HepG2 (cell line): ENCODE measurements around the gene PPP1R13L. TPM values are rescaled to one million over a fixed set of nuclear protein-coding genes. Genes with fewer than 3 reads are reported as not detected.

Experiments used
- ATAC-seq: fragments of 200-7000 bp; cut with Tn5 transposase; 3 replicates; pipeline ENCODE4 v1.9.1; 2020; ENCODE audit warnings: mild to moderate bottlenecking, moderate library complexity
- BruUV-seq: library from RNA; stranded (reverse); fragments of 400-500 nt; replicated peaks from 2 replicates; lab custom pipeline; 2021; lab: Mats Ljungman, UMichigan
- CTCF ChIA-PET: fragments of 300-600 bp; formaldehyde crosslinking; extraction: SDS; loops from one replicate; lab custom pipeline; 2021; ENCODE audit warnings: low total read pairs, inconsistent platforms, low intra/inter-chr PET ratio; lab: Yijun Ruan, JAX
- POLR2A ChIA-PET: fragments of 350-600 bp; sonication (Branson Sonifier 250); formaldehyde crosslinking; loops from one replicate; lab custom pipeline; 2020; ENCODE audit warnings: antibody characterized with exemption, inconsistent platforms; lab: Yijun Ruan, JAX
- DNase-seq: peaks from one replicate; pipeline ENCODE4 v3.0.0-alpha.2; 2015; ENCODE audit warnings: low spot score
- FAIRE-seq: peaks from 3 replicates; lab custom pipeline; 2011; peaks lifted over from hg19 to GRCh38; lab: Jason Lieb, UNC
- H2AFZ ChIP-seq: one replicate; pipeline ENCODE4 v1.6.1; 2011; ENCODE audit warnings: low read length, inconsistent platforms
- H3K27ac ChIP-seq: fragments of 300-600 bp; 3 replicates; pipeline ENCODE4 v1.8.0; 2011; ENCODE audit warnings: mixed run types, mild to moderate bottlenecking, mixed read lengths, low read length, inconsistent platforms; ENCODE audit not compliant: insufficient read depth; ENCODE audit errors: extremely low read length
- H3K27me3 ChIP-seq, 2 experiments: fragments of 200-600 bp in 1 of 2; 2 replicates in 1 of 2; 3 replicates in 1 of 2; pipeline versions ENCODE4 v1.6.0 to v1.8.0; 2011; ENCODE audit warnings: low read length in 2 of 2, mild to moderate bottlenecking in 2 of 2, moderate library complexity in 2 of 2, inconsistent platforms in 1 of 2; ENCODE audit not compliant: insufficient read depth in 2 of 2, control insufficient read depth in 1 of 2
- H3K36me3 ChIP-seq, 2 experiments: fragments of 200-600 bp in 1 of 2; replicated peaks in 1 of 2; 2 replicates in 1 of 2; 3 replicates in 1 of 2; pipeline versions ENCODE4 v1.5.1 to v1.8.0; 2011; ENCODE audit warnings: low read length in 2 of 2, inconsistent platforms in 1 of 2; ENCODE audit not compliant: insufficient read depth in 2 of 2, control insufficient read depth in 1 of 2
- H3K4me1 ChIP-seq: 2 replicates; pipeline ENCODE4 v1.5.1; 2012; ENCODE audit warnings: low read length, inconsistent platforms; ENCODE audit not compliant: insufficient read depth
- H3K4me2 ChIP-seq: 2 replicates; pipeline ENCODE4 v1.6.0; 2011; ENCODE audit warnings: low read depth, low read length, inconsistent platforms
- H3K4me3 ChIP-seq, 3 experiments: fragments of 200-600 bp in 1 of 3; sonication (generic), shearing (Covaris generic) in 1 of 3; replicated peaks in 1 of 3; 2 replicates each; pipeline ENCODE4 v1.5.1; 2011 to 2016; ENCODE audit warnings: low read length in 3 of 3, inconsistent platforms in 2 of 3, low read depth in 2 of 3, mild to moderate bottlenecking in 2 of 3, control low read depth in 1 of 3, mixed read lengths in 1 of 3; ENCODE audit not compliant: insufficient read depth in 1 of 3
- H3K79me2 ChIP-seq: one replicate; pipeline ENCODE4 v1.6.1; 2011; ENCODE audit warnings: low read length, inconsistent platforms; ENCODE audit not compliant: insufficient read depth
- H3K9ac ChIP-seq: 2 replicates; pipeline ENCODE4 v1.6.0; 2011; ENCODE audit warnings: mild to moderate bottlenecking, low read depth, low read length, inconsistent platforms; ENCODE audit not compliant: insufficient read depth
- H3K9me3 ChIP-seq: 2 replicates; pipeline ENCODE4 v1.5.1; 2012; ENCODE audit warnings: mild to moderate bottlenecking, low read length
- H4K20me1 ChIP-seq: 2 replicates; pipeline ENCODE4 v1.6.0; 2011; ENCODE audit warnings: inconsistent platforms, mild to moderate bottlenecking, low read length, moderate library complexity; ENCODE audit not compliant: insufficient read depth
- ARHGAP35 ChIP-seq: sonication (generic); formaldehyde crosslinking; IDR thresholded peaks from 2 replicates; pipeline ENCODE4 v1.9.0; 2022; ENCODE audit warnings: mild to moderate bottlenecking, inconsistent platforms, moderate library complexity, missing genetic modification reagents, borderline replicate concordance
- CHCHD3 ChIP-seq: sonication (generic); formaldehyde crosslinking; IDR thresholded peaks from 2 replicates; pipeline ENCODE4 v1.8.0; 2022; ENCODE audit warnings: mild to moderate bottlenecking, missing genetic modification reagents, moderate library complexity
- CHD4 ChIP-seq: fragments of 200-600 bp; sonication (generic); IDR thresholded peaks from 2 replicates; pipeline ENCODE4 v1.7.0; 2017; ENCODE audit warnings: mild to moderate bottlenecking, low read length, borderline replicate concordance
- GTF3A ChIP-seq: sonication (generic); formaldehyde crosslinking; conservative IDR thresholded peaks from 2 replicates; pipeline ENCODE4 v1.4.0; 2020; ENCODE audit warnings: mild to moderate bottlenecking, missing genetic modification reagents
- KAT8 ChIP-seq: IDR thresholded peaks from 2 replicates; pipeline ENCODE4 v1.6.1; 2016; ENCODE audit warnings: missing genetic modification reagents, missing compliant biosample characterization
- PCBP1 ChIP-seq: fragments of 200-400 bp; formaldehyde crosslinking; IDR thresholded peaks from 2 replicates; pipeline ENCODE4 v1.6.1; 2017; ENCODE audit warnings: mild to moderate bottlenecking, low read depth, low read length, borderline replicate concordance
- POLR2A ChIP-seq, 2 experiments: IDR thresholded peaks; 2 replicates each; pipeline ENCODE4 v1.6.1; 2011; ENCODE audit warnings: low read depth in 2 of 2, low read length in 2 of 2, mild to moderate bottlenecking in 1 of 2, moderate library complexity in 1 of 2; ENCODE audit not compliant: insufficient read depth in 1 of 2
- POLR2G ChIP-seq: fragments of 200-400 bp; formaldehyde crosslinking; IDR thresholded peaks from 2 replicates; pipeline ENCODE4 v1.6.1; 2018; ENCODE audit warnings: mild to moderate bottlenecking, low read depth, low read length, moderate library complexity
- PTBP1 ChIP-seq: fragments of 200-400 bp; formaldehyde crosslinking; IDR thresholded peaks from 2 replicates; pipeline ENCODE4 v1.6.1; 2018; ENCODE audit warnings: low read length, low read depth; ENCODE audit not compliant: poor library complexity, severe bottlenecking
- SP1 ChIP-seq, 2 experiments: fragments of 450-650 bp in 1 of 2; sonication (generic) in 1 of 2; formaldehyde crosslinking in 1 of 2; IDR thresholded peaks; 2 replicates each; pipeline versions ENCODE4 v1.4.0 to v1.6.1; 2016 to 2020; ENCODE audit warnings: missing genetic modification reagents in 1 of 2
- ZBTB42 ChIP-seq: sonication (generic); formaldehyde crosslinking; IDR thresholded peaks from 2 replicates; pipeline ENCODE4 v1.5.0; 2020; ENCODE audit warnings: mild to moderate bottlenecking, missing genetic modification reagents
- ZNF292 ChIP-seq: sonication (generic); formaldehyde crosslinking; IDR thresholded peaks from 2 replicates; pipeline ENCODE4 v1.8.1; 2022; ENCODE audit warnings: mild to moderate bottlenecking, low read depth, missing genetic modification reagents, borderline replicate concordance
- ZNF557 ChIP-seq: sonication (generic); formaldehyde crosslinking; IDR thresholded peaks from 2 replicates; pipeline ENCODE4 v1.4.0; 2020; ENCODE audit warnings: missing genetic modification reagents
- ZNF678 ChIP-seq: sonication (generic); formaldehyde crosslinking; IDR thresholded peaks from 2 replicates; pipeline ENCODE4 v1.4.0; 2020; ENCODE audit warnings: mild to moderate bottlenecking, missing genetic modification reagents
- ZSCAN31 ChIP-seq: sonication (generic); formaldehyde crosslinking; IDR thresholded peaks from 2 replicates; pipeline ENCODE4 v1.5.0; 2020; ENCODE audit warnings: low read depth, mild to moderate bottlenecking, missing genetic modification reagents
- ZSCAN9 ChIP-seq: IDR thresholded peaks from 2 replicates; pipeline ENCODE4 v1.6.1; 2016; ENCODE audit warnings: borderline replicate concordance
- WGBS: methylation state at CpG from one replicate; pipeline ENCODE4 v1.1.6; 2017; ENCODE audit warnings: low lambda C conversion rate; 5-methylcytosine and 5-hydroxymethylcytosine counted together
- in situ Hi-C: cut with HindIII; loops from 2 replicates; pipeline ENCODE4 v1.10.0; 2017; ENCODE audit warnings: low pct_unique_long_range_greater_than_20kb; ENCODE audit not compliant: extremely low pct_ligation_motif_present
- intact Hi-C: fragments of 100-400 bp; cut with micrococcal nuclease; formaldehyde crosslinking; loops from one replicate; pipeline ENCODE4 v1.10.0; 2022; ENCODE audit not compliant: unreplicated experiment
- polyA plus RNA-seq, 8 experiments: library from polyadenylated mRNA; depleted of rRNA in 3 of 8; stranded (reverse) in 7 of 8; unstranded in 1 of 8; fragments of >200 nt; fragmentation: Illumina TruSeq in 4 of 8; extraction: Trizol in 4 of 8; gene quantifications; 2 replicates each; pipeline versions ENCODE4 v1.2.1 to v1.2.3, GENCODE V29; 2011 to 2016; ENCODE audit warnings: low read depth in 4 of 8, missing spikeins in 1 of 8, mixed read lengths in 1 of 8; ENCODE audit not compliant: insufficient read depth in 1 of 8
- total RNA-seq, 5 experiments: library from RNA; depleted of rRNA; stranded (reverse); fragments of >200 nt; fragmentation: Illumina TruSeq; extraction: Trizol; gene quantifications; 2 replicates each; pipeline ENCODE4 v1.2.3, GENCODE V29; 2016; ENCODE audit warnings: low read depth in 1 of 5
- TF ChIP-seq, protein P1 (sequence below): IDR thresholded peaks from 2 replicates; pipeline ENCODE4 v1.6.1; 2016; ENCODE audit warnings: mild to moderate bottlenecking
- TF ChIP-seq, protein P2 (sequence below): sonication (generic); formaldehyde crosslinking; IDR thresholded peaks from 2 replicates; pipeline ENCODE4 v1.8.1; 2022; ENCODE audit warnings: mild to moderate bottlenecking, missing genetic modification reagents

Gene PPP1R13L
- total and polyA plus RNA-seq, 2 of the 13 experiments (the other 11 are each of a cell fraction or from before 2014, with no cell fraction given), result 1.3 to 6.6 TPM

DNA sequence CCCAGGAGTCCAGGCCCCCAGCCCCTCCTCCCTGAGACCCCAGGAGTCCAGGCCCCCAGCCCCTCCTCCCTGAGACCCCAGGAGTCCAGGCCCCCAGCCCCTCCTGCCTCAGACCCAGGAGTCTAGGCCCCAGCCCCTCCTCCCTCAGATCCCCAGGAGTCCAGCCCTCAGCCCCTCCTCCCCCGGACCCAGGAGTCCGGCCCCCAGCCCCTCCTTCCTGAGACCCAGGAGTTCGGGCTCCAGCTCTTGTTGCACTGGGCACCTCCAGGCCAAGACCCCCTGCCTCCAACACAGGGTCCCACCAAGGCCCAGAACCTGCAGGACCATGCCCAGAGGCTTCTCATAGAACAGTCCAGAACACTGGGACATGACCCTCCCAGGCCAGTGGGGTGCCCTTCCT lies 15.0 kb upstream of the PPP1R13L start:
- Histone ChIP-seq H4K20me1 (no peaks in the 10 kb centered on the region), H3K9me3 (no peaks in the 10 kb centered on the region), H3K4me3 (no peak overlapping the region), H3K9ac (no peak overlapping the region)
- FAIRE-seq (no peak), DNase-seq (no peak)
- CTCF ChIA-PET, result no interaction called here
- POLR2A ChIA-PET, result no interaction called here
- in situ Hi-C loops, result loop anchor here (10.0 kb wide), 1 partner anchor 55 kb away; no protein-coding TSS in a partner anchor
- no TSS peak for BruUV-seq
- TF ChIP-seq ARHGAP35 (CRISPR knock-in tag), result no peak
- TF ChIP-seq, all 625 proteins: peak for 0
- intact Hi-C loops, result no loop called here
- Histone ChIP-seq H3K27ac (no peak overlapping the region), H3K79me2 (peaks cover 9% of the 10 kb centered on the region), H3K27me3 (no peaks in the 10 kb centered on the region; a peak in 1 of 5 replicates), H3K4me1 (peaks cover 18% of the 10 kb centered on the region), H3K36me3 (peaks cover 2 to 17% of the 10 kb centered on the region in 2 experiments; a peak in 2 of 5 replicates), H3K4me2 (no peak overlapping the region), H2AFZ (no peak overlapping the region)
- WGBS, result no CpG with 5 or more reads among the region's 3 CpGs
- ATAC-seq, result no peak

DNA sequence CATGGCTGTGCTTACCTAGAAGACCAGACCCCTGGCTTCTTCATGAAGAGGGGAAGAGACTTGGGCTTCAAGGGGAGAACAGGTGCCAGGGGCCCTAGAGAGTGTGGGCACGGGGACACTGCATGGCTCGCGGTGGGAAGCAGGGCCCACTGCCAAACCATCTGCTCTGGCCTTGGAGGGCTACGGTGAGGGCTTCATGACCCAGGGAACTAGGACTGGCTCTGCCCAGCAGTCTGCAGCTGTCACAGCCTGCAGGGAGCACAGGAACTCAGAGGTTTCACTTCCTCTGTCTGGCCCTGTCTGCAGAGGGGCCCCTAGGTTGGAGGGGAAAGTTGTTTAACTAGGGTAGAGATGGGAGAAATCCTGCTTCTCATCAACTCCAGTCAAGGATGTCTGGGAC lies 14.5 kb upstream of the PPP1R13L start:
- BruUV-seq, result no TSS peak
- no peak overlapping the region for H3K4me2 ChIP-seq
- H3K27ac ChIP-seq, result no peak overlapping the region
- CTCF ChIA-PET, result no interaction called here
- H3K4me1 ChIP-seq, result peaks cover 14% of the 10 kb centered on the region
- intact Hi-C loops (no loop called here), in situ Hi-C loops (no loop called here)
- 96% methylated on average over 4 of the region's 4 CpGs for WGBS
- H2AFZ ChIP-seq, result no peak overlapping the region
- H3K27me3 ChIP-seq, result no peaks in the 10 kb centered on the region; a peak in 1 of 5 replicates
- H4K20me1 ChIP-seq, result no peaks in the 10 kb centered on the region
- FAIRE-seq, result no peak
- no peak overlapping the region for H3K4me3 ChIP-seq
- TF ChIP-seq ZSCAN31 (CRISPR knock-in tag) (no peak), KAT8 (no peak), ZSCAN9 (CRISPR knock-in tag) (no peak), CHD4 (no peak), POLR2A (IDR thresholded peaks at IDR 0.05; ENCODE audit: insufficient read depth in 1 of 2, low read depth in 2 of 2, low read length in 2 of 2) (no peak), ZNF557 (CRISPR knock-in tag) (no peak), GTF3A (CRISPR knock-in tag) (no peak), ZNF678 (no peak), ZBTB42 (CRISPR knock-in tag) (no peak), POLR2G (no peak), ZNF292 (CRISPR knock-in tag) (no peak), PCBP1 (no peak), PTBP1 (no peak), CHCHD3 (CRISPR knock-in tag) (no peak), SP1 (IDR thresholded peaks at IDR 0.05) (no peak), SP1 (CRISPR knock-in tag; IDR thresholded peaks at IDR 0.05) (no peak)
- TF ChIP-seq, protein P1, sequence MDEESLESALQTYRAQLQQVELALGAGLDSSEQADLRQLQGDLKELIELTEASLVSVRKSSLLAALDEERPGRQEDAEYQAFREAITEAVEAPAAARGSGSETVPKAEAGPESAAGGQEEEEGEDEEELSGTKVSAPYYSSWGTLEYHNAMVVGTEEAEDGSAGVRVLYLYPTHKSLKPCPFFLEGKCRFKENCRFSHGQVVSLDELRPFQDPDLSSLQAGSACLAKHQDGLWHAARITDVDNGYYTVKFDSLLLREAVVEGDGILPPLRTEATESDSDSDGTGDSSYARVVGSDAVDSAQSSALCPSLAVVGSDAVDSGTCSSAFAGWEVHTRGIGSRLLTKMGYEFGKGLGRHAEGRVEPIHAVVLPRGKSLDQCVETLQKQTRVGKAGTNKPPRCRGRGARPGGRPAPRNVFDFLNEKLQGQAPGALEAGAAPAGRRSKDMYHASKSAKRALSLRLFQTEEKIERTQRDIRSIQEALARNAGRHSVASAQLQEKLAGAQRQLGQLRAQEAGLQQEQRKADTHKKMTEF (CRISPR knock-in tag), result no peak
- TF ChIP-seq, protein P2, sequence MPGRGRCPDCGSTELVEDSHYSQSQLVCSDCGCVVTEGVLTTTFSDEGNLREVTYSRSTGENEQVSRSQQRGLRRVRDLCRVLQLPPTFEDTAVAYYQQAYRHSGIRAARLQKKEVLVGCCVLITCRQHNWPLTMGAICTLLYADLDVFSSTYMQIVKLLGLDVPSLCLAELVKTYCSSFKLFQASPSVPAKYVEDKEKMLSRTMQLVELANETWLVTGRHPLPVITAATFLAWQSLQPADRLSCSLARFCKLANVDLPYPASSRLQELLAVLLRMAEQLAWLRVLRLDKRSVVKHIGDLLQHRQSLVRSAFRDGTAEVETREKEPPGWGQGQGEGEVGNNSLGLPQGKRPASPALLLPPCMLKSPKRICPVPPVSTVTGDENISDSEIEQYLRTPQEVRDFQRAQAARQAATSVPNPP (CRISPR knock-in tag), result no peak
- TF ChIP-seq, all 625 proteins: peak for 0
- Histone ChIP-seq H3K9me3 (no peaks in the 10 kb centered on the region), H3K36me3 (peaks cover 6 to 21% of the 10 kb centered on the region in 2 experiments; a peak in 3 of 5 replicates), H3K9ac (no peak overlapping the region), H3K79me2 (peaks cover 9% of the 10 kb centered on the region)
- ATAC-seq (no peak), DNase-seq (no peak)
- POLR2A ChIA-PET, result no interaction called here
